Endothelial cell (in vitro differentiated cells): ENCODE results near the gene UBE2E1. TPM values are rescaled to one million over a fixed set of nuclear protein-coding genes. Genes with fewer than 3 reads are reported as not detected.
"Not testable (repeated sequence)": the region's sequence is repeated elsewhere in the genome, so short reads cannot be mapped to it uniquely, and the experiment has no call there.

Source experiments
- DNase-seq: peaks from one replicate; pipeline ENCODE4 v3.0.0; 2021; ENCODE audit warnings: low spot score
- H3K27ac Mint-ChIP-seq: one replicate; pipeline ENCODE4 v1.8.0; 2021; ENCODE audit warnings: mixed read lengths, inconsistent platforms; ENCODE audit not compliant: unreplicated experiment
- H3K27me3 Mint-ChIP-seq: one replicate; pipeline ENCODE4 v1.8.0; 2021; ENCODE audit warnings: mild to moderate bottlenecking, moderate library complexity, mixed read lengths, inconsistent platforms; ENCODE audit not compliant: unreplicated experiment
- H3K36me3 Mint-ChIP-seq: one replicate; pipeline ENCODE4 v1.8.0; 2021; ENCODE audit warnings: mild to moderate bottlenecking, low read depth, mixed read lengths, inconsistent platforms; ENCODE audit not compliant: unreplicated experiment
- H3K4me1 Mint-ChIP-seq: one replicate; pipeline ENCODE4 v1.8.0; 2021; ENCODE audit warnings: mild to moderate bottlenecking, mixed read lengths, inconsistent platforms; ENCODE audit not compliant: unreplicated experiment
- H3K4me3 Mint-ChIP-seq: one replicate; pipeline ENCODE4 v1.8.0; 2021; ENCODE audit warnings: mild to moderate bottlenecking, mixed read lengths, inconsistent platforms; ENCODE audit not compliant: unreplicated experiment
- H3K9me3 Mint-ChIP-seq: one replicate; pipeline ENCODE4 v1.8.0; 2021; ENCODE audit warnings: mixed read lengths, inconsistent platforms; ENCODE audit not compliant: unreplicated experiment
- total RNA-seq: library from RNA; stranded (reverse); fragmentation: NEBNext Ultra II Directional; extraction: Animal tissue kit (Norgen Biotek cat#: 25700); gene quantifications from one replicate; pipeline ENCODE4 v1.2.1, GENCODE V29; 2021; ENCODE audit not compliant: unreplicated experiment
- TF ChIP-seq, protein P1 (sequence below): fragments of 200-600 bp; sonication (generic); IDR thresholded peaks from one replicate; pipeline ENCODE4 v1.5.0; 2021; ENCODE audit warnings: antibody characterized with exemption; ENCODE audit not compliant: unreplicated experiment

The UBE2E1 gene
- total RNA-seq, 1 donor from 2014 or later, result 129 TPM

DNA sequence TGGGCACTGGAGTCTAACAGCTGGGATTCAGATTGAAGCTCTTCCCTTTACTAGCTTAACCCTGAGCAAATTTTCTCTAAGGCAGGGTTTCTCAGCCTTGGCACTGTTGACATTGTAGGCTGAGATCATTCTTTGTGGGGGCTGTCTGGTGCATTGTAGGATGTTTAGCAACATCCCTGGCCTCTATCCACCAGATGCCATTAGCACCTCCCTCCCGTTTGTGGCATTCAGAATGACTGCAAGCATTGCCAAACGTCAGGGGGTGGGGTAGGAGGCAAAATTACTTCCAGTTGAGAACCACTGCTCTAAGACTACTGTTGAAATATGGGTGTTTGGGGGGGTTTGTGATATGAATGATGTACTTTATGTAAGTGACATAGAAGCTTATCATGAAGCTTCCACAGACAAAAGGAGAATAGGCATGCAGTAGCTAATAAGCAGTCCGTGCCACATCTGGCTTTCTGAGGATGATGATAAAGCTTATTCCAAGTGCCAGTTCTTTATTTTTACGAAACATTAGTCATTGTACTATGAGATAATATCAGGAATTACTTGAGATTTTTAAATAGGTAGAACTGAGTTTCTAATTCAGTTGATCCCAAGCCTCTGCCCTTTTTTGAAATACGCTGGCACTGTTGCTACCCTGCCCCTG lies 71.7 kb downstream of the UBE2E1 start:
- TF ChIP-seq, protein P1, sequence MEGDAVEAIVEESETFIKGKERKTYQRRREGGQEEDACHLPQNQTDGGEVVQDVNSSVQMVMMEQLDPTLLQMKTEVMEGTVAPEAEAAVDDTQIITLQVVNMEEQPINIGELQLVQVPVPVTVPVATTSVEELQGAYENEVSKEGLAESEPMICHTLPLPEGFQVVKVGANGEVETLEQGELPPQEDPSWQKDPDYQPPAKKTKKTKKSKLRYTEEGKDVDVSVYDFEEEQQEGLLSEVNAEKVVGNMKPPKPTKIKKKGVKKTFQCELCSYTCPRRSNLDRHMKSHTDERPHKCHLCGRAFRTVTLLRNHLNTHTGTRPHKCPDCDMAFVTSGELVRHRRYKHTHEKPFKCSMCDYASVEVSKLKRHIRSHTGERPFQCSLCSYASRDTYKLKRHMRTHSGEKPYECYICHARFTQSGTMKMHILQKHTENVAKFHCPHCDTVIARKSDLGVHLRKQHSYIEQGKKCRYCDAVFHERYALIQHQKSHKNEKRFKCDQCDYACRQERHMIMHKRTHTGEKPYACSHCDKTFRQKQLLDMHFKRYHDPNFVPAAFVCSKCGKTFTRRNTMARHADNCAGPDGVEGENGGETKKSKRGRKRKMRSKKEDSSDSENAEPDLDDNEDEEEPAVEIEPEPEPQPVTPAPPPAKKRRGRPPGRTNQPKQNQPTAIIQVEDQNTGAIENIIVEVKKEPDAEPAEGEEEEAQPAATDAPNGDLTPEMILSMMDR, result no peak
- Mint-ChIP-seq H3K36me3 (peaks cover 20% of the 10 kb centered on the region), H3K27ac (no peak overlapping the region), H3K9me3 (no peaks in the 10 kb centered on the region), H3K4me3 (peak overlapping the region; percentile 28), H3K4me1 (peaks cover 35% of the 10 kb centered on the region), H3K27me3 (peaks cover 3% of the 10 kb centered on the region)
- DNase-seq, result no peak

DNA sequence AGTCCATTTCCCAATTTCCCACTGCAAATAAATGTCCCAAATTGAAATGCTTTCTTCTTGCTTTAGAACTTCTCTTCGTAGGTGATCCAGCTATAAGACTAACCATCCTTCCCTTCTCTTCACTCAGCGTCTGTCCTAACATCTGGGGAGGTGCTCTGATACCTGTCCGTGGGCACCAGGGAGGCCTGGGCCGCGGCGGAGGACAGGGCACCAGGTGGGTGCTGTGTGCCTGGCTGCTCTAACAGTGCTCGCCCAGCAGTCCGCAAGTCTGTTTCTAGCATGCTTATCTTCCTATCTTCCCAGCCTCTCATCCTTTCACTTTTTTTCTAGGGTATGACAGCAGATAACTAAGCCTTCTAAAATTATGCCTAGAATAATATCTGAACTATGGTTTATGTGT lies 73.7 kb downstream of the UBE2E1 start:
- Mint-ChIP-seq H3K27me3 (peaks cover 3% of the 10 kb centered on the region), H3K36me3 (peaks cover 20% of the 10 kb centered on the region), H3K9me3 (no peaks in the 10 kb centered on the region), H3K4me1 (peaks cover 35% of the 10 kb centered on the region), H3K4me3 (no peak overlapping the region), H3K27ac (no peak overlapping the region)
- no peak for DNase-seq
- TF ChIP-seq, protein P1, result no peak

DNA sequence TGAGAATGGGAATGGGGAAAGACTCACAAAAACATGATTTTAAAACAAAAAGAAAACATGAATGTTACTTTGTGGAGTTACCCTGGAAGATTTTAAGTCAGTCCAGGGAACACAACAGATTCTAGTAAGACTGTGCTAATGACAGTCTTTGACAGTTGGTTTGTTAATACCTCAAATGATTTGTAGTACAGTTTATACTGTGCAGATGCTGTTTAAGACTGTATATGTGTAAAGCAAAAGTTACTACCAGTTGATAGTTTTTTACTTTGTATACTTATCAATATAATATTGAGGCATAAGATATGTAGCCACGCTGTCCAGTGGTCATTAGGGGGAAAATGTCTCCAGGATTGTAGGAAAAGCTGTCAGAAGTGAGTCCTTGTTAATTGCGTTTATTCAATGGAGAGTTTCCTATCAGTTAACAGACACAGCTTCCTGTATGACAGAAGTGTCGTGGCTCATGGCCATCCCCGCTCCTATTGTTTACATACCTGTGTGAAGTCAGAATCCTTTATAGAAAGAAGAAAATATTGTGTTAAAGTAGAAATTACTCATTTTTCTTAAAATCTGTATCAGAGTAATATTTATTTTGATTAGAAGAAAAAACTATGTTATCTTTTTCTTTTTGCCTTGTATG lies 75.1 kb downstream of the UBE2E1 start:
- peaks cover 20% of the 10 kb centered on the region for H3K36me3 Mint-ChIP-seq
- H3K27ac Mint-ChIP-seq, result peak overlapping the region; percentile 86
- H3K4me3 Mint-ChIP-seq, result no peak overlapping the region
- peaks cover 3% of the 10 kb centered on the region for H3K27me3 Mint-ChIP-seq
- DNase-seq, result no peak
- H3K9me3 Mint-ChIP-seq, result no peaks in the 10 kb centered on the region
- TF ChIP-seq, protein P1, result no peak
- H3K4me1 Mint-ChIP-seq, result peaks cover 21% of the 10 kb centered on the region

DNA sequence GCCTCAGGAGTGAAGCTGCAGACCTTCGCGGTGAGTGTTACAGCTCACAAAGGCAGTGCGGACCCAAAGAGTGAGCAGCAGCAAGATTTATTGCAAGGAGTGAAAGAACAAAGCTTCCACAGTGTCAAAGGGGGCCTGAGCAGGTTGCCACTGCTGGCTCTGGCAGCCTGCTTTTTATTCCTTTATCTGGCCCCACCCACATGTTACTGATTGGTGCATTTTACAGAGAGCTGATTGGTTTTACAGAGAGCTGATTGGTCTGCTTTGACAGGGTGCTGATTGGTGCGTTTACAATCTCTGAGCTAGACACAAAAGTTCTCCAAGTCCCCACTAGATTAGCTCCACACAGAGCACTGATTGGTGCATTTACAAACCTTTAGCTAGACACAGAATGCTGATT lies 76.2 kb downstream of the UBE2E1 start:
- not testable (repeated sequence) for DNase-seq, H3K27me3 Mint-ChIP-seq, H3K27ac Mint-ChIP-seq, H3K9me3 Mint-ChIP-seq
- Mint-ChIP-seq H3K4me1 (peaks cover 14% of the 10 kb centered on the region), H3K4me3 (peak overlapping the region; percentile 56), H3K36me3 (peaks cover 20% of the 10 kb centered on the region)

DNA sequence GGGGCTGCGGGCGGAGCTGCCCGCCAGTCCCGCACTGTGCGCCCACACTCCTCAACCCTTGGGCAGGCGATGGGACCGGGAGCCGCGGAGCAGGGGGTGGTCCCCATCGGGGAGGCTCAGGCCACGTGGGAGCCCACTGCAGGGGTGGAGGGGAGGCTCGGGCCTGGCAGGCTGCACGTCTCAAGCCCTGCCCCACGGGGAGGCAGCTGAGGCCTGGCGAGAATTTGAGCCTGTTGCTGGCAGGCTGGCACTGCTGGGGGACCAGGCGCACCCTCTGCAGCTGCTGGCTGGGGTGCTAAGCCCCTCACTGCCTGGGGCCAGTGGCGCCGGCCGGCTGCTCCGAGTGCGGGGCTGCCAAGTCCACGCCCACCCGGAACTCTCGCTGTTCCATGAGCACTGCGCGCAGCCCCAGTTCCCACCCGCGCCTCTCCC lies 76.7 kb downstream of the UBE2E1 start:
- H3K4me3 Mint-ChIP-seq, result no peak overlapping the region
- H3K27me3 Mint-ChIP-seq, result peaks cover 5% of the 10 kb centered on the region
- H3K9me3 Mint-ChIP-seq, result no peaks in the 10 kb centered on the region
- peaks cover 14% of the 10 kb centered on the region for H3K4me1 Mint-ChIP-seq
- no peak overlapping the region for H3K27ac Mint-ChIP-seq
- peaks cover 20% of the 10 kb centered on the region for H3K36me3 Mint-ChIP-seq
- no peak for DNase-seq
- TF ChIP-seq, protein P1, result no peak
